DMS153 (cell line): ENCODE data around the gene GNPDA1.

Experiments
- DNase-seq: peaks from one replicate; lab custom pipeline; 2025; lab: John Stamatoyannopoulos, UW

The GNPDA1 gene

DNA sequence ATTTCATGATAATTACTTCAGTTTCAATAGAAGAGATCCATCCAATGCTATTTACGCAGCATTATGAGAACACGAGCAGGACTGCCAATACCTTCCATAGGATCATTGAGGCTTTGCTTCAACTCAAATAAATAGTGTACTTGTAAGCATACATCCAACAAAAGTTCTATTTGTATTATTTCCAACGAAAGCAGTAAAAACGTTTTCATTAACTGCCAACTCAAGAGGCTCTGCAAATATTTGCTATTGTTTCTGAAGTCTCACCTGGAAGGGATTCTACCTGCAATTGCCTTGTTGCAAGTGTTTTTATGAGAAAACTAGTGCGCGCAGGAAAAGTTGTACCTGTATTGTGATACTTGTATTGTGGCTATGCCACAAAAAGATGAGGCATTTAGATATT is 11.0 kb upstream of the GNPDA1 start:
- peak; percentile 43 for DNase-seq

DNA sequence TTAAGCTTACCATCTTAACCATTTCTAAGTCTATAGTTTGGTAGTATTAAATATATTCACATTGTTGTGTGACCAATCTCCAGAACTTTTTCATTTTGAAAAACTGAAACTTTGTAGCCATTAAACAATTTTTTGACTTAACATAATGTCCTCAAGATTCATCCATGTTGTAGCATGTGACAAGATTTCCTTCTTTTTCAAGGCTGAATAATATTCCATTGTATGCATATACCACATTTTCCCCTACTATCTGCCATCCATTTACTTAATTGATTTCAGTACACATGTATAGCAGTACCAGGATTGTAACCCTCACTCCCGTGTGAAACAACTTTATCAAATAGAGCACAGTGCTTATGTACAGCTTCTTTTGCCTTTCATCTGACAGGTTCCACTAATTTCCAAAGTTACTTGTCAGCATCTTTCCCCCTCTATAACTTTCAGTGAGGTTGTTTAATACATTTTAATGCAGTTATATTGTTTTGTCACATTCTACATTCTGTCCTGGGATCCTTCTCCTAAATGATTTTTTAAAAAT is 7.4 kb upstream of the GNPDA1 start:
- no peak for DNase-seq

DNA sequence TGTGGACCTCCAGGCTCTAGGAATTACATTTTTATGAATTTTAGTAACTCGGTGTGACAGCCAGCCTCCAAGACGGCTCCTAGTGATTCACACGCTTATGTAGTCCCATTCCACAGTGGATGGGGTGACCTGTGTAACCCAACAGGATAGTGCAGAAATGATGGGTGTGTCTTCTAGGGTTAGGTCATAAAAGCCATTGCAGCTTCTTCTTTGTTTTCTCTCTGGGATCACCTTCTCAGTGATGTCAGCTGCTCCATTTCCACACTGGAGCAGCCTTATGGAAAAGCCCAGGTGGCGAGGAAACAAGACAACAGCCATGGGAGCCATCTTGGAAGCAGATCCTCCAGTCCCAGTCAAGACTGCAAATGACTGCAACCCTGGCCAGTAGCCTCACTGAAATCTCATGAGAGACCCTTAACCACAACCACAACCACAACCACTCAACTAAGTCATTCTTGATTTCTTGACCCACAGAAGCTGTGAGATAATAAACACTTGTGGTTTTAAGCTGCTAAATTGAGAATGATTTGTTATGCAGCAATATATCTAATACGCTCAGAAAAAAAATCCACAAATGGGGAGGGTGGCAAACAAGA is 5.1 kb upstream of the GNPDA1 start:
- no peak for DNase-seq

- no peak for DNase-seq
Observed at GRCh38 chr5:142016556-142016955, 3.7 kb upstream of the GNPDA1 start.

DNA sequence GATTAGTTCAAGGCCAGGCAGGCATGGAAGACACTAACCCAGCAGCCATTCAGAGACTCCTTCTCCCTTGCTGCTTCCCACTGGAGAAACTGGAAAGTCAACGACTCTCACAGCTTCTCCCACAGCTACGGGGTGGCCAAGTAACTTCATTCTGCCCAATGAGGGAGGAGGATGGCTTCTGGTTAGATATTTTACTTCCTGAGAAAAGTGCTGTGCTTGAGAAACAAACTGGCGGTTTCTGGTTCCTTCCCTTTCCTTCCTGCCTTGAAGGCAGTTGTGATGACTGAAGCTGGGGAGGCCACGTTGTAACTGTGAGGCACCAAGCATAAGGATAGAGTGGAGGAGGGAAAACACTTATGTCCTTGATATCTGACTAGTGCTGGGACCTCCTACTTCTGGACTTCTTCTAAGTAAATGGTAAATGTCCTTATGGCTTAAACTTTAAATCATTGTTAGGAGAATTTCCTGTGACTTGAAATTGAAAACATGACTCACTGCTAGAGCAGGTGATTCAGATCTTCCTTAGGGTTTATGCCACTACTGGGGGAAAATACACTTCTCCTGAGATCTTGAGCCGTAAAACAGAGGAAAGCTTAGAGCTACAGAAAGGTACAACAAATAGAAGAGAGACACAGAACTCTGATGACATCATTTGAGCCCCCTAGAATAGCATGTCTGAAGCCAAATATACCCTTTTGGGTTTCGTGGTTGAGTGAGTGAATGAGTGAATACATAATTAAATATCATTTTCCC is 3.1 kb upstream of the GNPDA1 start:
- DNase-seq: no peak

DNA sequence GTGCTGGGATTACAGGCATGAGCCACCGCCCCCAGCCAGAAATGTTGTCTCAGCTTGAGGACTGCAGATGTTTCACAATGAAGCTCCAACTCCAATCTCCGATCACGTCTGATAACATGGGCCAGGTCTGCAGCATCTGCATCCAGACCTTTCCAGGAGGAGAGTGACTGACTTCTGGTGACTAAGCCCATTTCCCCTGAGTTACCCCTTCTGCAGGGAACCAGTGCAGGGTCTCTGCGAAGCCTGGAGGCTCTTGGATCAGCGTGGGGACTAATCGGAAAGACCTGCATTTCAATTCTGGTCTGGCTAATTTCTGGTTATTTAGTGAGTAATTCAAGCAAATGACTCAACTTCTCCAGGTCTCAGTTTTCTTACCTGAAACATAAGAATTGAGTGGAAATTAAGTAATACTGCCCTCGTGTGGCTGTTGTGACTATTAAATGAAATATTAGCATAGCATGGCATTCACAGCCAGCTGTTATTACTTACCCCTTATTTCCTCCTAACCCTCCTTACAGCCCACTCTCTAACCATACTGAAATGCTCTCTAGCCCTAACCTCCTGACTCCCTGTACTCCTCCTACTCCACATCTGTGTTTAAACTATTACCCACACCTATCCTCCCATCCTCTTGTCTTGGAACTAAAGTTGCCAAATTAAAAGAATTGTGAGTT is 2.2 kb upstream of the GNPDA1 start:
- DNase-seq: no peak

DNA sequence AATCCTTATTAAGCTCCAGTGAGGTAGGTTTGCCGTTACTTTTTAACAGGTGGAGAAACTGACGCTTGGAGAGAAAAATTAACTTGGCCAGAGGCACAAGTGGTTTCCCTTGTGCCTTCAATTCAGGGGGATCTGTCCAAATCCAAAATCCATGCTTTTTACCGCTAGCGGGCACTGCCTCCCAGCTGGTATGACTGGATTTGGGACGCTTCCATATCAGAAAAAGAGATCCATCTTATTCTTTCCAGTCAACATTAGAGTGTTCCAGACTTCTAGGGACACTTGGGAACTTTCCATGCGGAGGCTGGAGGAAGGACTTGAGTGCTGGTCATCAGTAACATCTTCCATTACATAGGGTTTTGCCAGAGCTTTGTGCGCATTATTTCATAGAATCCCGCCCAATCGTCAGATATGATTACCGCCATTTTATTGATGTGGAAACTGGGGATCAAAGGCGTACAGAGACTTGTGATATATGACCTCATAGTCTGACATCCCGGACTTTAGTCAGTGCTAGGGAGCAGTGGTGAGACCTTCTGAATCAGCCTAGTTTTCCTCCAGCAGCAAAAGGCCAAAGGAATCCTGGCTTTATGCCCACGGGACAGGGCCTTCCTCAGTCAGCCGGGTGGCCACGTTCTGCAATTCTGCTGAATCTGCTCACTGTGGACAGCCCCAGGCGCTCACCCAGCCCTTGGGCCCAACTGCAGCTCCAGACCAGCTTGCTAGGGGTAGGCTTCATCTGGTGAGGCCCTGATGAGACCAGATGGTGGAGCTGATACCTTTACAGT is 1.1 kb upstream of the GNPDA1 start:
- DNase-seq: no peak

- no peak for DNase-seq
Observed at GRCh38 chr5:142012186-142012785, 541 bp downstream of the GNPDA1 start.

- no peak for DNase-seq
Observed at GRCh38 chr5:142011572-142012185, 1.1 kb downstream of the GNPDA1 start.

- no peak for DNase-seq
Observed at GRCh38 chr5:142009886-142010285, 2.9 kb downstream of the GNPDA1 start.

GRCh38 chr5:142008813-142009212 is 4.0 kb downstream of the GNPDA1 start:
- no peak for DNase-seq

- DNase-seq: no peak
Observed at GRCh38 chr5:142007237-142007544, 5.6 kb downstream of the GNPDA1 start.

- DNase-seq: no peak
Observed at GRCh38 chr5:142006363-142007236, 6.2 kb downstream of the GNPDA1 start.

DNA sequence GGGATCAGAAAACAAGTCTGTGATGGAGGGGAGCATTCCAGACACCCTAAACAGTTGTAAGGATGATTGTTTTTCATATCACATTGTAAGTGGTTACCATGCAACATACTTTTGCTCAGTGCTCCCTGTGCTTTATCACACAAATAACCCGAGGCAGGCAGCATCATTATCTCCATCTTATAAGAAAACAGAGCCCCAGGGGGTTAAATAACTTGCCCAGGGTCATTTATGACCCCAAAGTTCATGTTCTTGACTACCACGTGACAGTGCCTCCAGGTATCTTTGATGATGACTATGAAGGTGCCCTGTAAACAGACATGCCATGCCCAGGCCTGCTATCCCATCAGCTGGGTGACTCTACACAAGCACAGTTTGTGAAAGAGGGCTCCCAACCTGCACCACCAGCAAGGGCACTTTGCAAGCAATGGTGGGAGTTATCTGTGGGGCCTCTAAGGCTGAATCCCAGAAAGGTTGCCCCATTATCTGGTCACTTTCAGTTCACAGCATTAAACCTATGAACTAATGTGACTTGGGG is 9.5 kb downstream of the GNPDA1 start:
- no peak for DNase-seq

DNA sequence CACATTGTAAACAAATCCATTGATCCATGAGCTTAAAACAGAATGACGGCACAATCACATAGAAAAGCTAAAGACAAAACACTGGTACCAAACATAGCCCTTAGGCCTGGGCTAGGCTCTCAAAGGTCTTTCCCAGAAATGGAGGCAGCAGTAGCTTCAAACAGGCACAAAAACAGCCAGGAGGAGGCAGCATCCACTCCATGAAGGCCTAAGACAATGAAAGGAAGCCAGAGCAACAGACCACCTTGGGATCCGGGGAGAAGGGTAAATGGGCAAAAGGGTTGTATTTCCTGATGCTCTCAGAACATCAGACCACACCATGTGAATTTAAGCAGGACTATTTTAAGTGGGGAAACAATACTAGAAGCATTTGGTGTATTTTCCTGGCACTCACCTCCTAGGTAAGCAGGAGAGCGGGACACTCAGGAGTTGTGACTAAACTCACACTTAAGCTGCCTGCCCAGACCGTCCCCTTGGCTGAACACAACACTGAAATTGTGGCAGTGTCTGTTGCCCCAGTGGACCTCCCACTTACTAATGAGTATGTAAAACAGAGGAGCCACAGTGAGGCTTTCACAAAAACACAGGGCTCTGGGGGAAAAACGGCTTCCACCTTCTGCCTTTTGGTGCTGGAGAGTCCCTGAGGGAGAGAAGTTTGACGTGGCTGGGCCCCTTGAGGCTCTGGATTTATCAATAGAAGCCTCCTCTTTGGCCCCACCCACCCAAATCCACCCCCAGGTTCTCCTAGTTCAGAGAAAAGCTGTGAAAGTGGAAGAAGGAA is 11.9 kb downstream of the GNPDA1 start:
- no peak for DNase-seq

DNA sequence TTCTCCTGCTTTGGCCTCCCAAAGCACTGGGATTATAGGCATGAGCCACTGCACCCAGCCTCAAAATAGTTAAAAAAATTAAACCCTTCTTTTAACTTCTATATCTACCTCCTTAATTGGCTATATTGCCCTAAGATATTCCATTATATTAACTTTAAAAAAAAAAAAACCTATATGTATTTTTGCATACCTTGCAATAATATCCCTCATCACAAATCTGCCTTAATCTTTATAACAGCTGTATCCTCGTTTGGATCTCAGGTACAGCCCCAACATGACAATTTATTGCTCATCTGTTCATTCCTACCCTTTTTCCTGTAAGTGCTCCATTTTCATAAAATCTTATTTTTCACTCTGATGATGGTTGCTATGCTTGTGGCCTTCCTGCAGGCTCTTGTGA is 12.7 kb downstream of the GNPDA1 start:
- DNase-seq: no peak

GRCh38 chr5:141997358-141997960 is 15.4 kb downstream of the GNPDA1 start:
- DNase-seq: no peak

- DNase-seq: no peak
Observed at GRCh38 chr5:141995656-141996055, 17.2 kb downstream of the GNPDA1 start.

GRCh38 chr5:141994511-141995136 is 18.2 kb downstream of the GNPDA1 start:
- DNase-seq: no peak
